Hepatocyte (in vitro differentiated cells): Measurements from ENCODE around the gene TBC1D8. TPM values are rescaled to one million over a fixed set of nuclear protein-coding genes. Genes with fewer than 3 reads are reported as not detected.
A peak's percentile ranks its signal among the peaks of the same experiment; 100 is the strongest.

Experiments used
- DNase-seq: peaks from one replicate; pipeline ENCODE4 v3.0.0-alpha.2; 2016; ENCODE audit warnings: low spot score
- H2AFZ ChIP-seq: fragments of 200-600 bp; sonication (generic); 2 replicates; pipeline ENCODE4 v1.6.0; 2016; ENCODE audit warnings: antibody characterized with exemption, mild to moderate bottlenecking
- H3K27ac ChIP-seq: fragments of 200-600 bp; sonication (generic); 2 replicates; pipeline ENCODE4 v1.5.1; 2016; ENCODE audit warnings: mild to moderate bottlenecking
- H3K27me3 ChIP-seq: fragments of 200-600 bp; sonication (generic); 2 replicates; pipeline ENCODE4 v1.6.1; 2016
- H3K36me3 ChIP-seq: fragments of 200-600 bp; sonication (generic); replicated peaks from 2 replicates; pipeline ENCODE4 v1.5.1; 2016; ENCODE audit warnings: low read depth; ENCODE audit not compliant: insufficient read depth
- H3K4me1 ChIP-seq: fragments of 200-600 bp; sonication (generic); 2 replicates; pipeline ENCODE4 v1.5.1; 2016; ENCODE audit warnings: mild to moderate bottlenecking, moderate library complexity; ENCODE audit not compliant: insufficient read depth
- H3K4me2 ChIP-seq: fragments of 200-600 bp; sonication (generic); 2 replicates; pipeline ENCODE4 v1.6.0; 2016
- H3K4me3 ChIP-seq: fragments of 200-600 bp; sonication (generic); 2 replicates; pipeline ENCODE4 v1.5.1; 2016; ENCODE audit warnings: mild to moderate bottlenecking
- H3K79me2 ChIP-seq: fragments of 200-600 bp; sonication (generic); 2 replicates; pipeline ENCODE4 v1.6.0; 2017; ENCODE audit warnings: mild to moderate bottlenecking
- H3K9me2 ChIP-seq: fragments of 200-600 bp; sonication (generic); replicated peaks from 2 replicates; pipeline ENCODE4 v1.6.0; 2017; ENCODE audit warnings: mild to moderate bottlenecking; ENCODE audit not compliant: insufficient read depth
- H3K9me3 ChIP-seq: fragments of 200-600 bp; sonication (generic); 2 replicates; pipeline ENCODE4 v1.5.1; 2016; ENCODE audit warnings: low read depth, mild to moderate bottlenecking
- H4K20me1 ChIP-seq: fragments of 200-600 bp; sonication (generic); 2 replicates; pipeline ENCODE4 v1.6.0; 2016; ENCODE audit warnings: mild to moderate bottlenecking; ENCODE audit not compliant: insufficient read depth, poor library complexity, severe bottlenecking
- EZH2 ChIP-seq: fragments of 200-600 bp; sonication (generic); IDR thresholded peaks from 2 replicates; pipeline ENCODE4 v1.6.1; 2016; ENCODE audit warnings: antibody characterized with exemption, mild to moderate bottlenecking, borderline replicate concordance
- EZH2phosphoT487 ChIP-seq: fragments of 200-600 bp; sonication (generic); IDR thresholded peaks from one replicate; pipeline ENCODE4 v1.6.1; 2018; ENCODE audit warnings: antibody characterized with exemption, mild to moderate bottlenecking, low read depth, moderate library complexity; ENCODE audit not compliant: unreplicated experiment, severe bottlenecking
- WGBS: methylation state at CpG from one replicate; pipeline ENCODE4 v1.1.6; 2016; ENCODE audit warnings: low lambda C conversion rate; ENCODE audit errors: missing lambda C conversion rate; 5-methylcytosine and 5-hydroxymethylcytosine counted together
- polyA plus RNA-seq: library from polyadenylated mRNA; unstranded; fragments of >200 nt; fragmentation: Nextera tagmentation; extraction: Ambion mirVana; gene quantifications from 2 replicates; pipeline ENCODE4 v1.2.1, GENCODE V29; 2016
- total RNA-seq: library from RNA; depleted of rRNA; stranded (reverse); fragments of >200 nt; gene quantifications from 2 replicates; pipeline ENCODE4 v1.2.3, GENCODE V29; 2014
- TF ChIP-seq, protein P1 (sequence below): fragments of 200-600 bp; sonication (generic); IDR thresholded peaks from 2 replicates; pipeline ENCODE4 v1.5.1; 2016; ENCODE audit warnings: antibody characterized with exemption, mild to moderate bottlenecking; ENCODE audit not compliant: poor library complexity

TBC1D8 gene
- total and polyA plus RNA-seq, 2 experiments from 2014 or later: 10.1 to 15.8 TPM

DNA sequence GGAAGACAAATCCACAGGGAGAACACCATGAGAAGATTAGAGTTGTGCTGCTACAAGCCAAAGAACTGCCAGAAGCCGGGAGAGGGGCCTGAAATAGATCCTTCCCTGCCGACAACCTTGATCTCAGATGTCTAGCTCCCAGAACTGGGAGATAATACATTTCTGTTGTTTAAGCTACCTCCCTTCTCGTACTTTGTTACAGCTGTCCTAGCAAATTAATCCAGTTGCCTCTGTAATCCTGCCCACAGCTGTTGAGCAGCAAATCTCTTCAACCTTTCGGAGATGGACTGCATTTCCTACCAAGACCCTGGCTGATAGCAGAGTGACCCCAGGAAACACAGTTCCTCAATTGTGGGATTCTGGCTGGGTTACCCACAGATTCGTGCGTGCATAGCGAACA, 2.6 kb upstream of the TBC1D8 start:
- Histone ChIP-seq H3K4me3 (no peak overlapping the region), H2AFZ (no peak overlapping the region), H3K79me2 (peaks cover 19% of the 10 kb centered on the region), H4K20me1 (no peaks in the 10 kb centered on the region), H3K36me3 (no peaks in the 10 kb centered on the region), H3K27me3 (no peaks in the 10 kb centered on the region), H3K4me1 (peaks cover 19% of the 10 kb centered on the region), H3K9me3 (no peaks in the 10 kb centered on the region), H3K4me2 (no peak overlapping the region), H3K9me2 (no peaks in the 10 kb centered on the region), H3K27ac (no peak overlapping the region)
- no peak for DNase-seq
- 82% methylated on average over 7 of the region's 7 CpGs for WGBS
- TF ChIP-seq EZH2: no peak
- TF ChIP-seq, protein P1, sequence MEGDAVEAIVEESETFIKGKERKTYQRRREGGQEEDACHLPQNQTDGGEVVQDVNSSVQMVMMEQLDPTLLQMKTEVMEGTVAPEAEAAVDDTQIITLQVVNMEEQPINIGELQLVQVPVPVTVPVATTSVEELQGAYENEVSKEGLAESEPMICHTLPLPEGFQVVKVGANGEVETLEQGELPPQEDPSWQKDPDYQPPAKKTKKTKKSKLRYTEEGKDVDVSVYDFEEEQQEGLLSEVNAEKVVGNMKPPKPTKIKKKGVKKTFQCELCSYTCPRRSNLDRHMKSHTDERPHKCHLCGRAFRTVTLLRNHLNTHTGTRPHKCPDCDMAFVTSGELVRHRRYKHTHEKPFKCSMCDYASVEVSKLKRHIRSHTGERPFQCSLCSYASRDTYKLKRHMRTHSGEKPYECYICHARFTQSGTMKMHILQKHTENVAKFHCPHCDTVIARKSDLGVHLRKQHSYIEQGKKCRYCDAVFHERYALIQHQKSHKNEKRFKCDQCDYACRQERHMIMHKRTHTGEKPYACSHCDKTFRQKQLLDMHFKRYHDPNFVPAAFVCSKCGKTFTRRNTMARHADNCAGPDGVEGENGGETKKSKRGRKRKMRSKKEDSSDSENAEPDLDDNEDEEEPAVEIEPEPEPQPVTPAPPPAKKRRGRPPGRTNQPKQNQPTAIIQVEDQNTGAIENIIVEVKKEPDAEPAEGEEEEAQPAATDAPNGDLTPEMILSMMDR: no peak
- TF ChIP-seq EZH2phosphoT487: no peak

DNA sequence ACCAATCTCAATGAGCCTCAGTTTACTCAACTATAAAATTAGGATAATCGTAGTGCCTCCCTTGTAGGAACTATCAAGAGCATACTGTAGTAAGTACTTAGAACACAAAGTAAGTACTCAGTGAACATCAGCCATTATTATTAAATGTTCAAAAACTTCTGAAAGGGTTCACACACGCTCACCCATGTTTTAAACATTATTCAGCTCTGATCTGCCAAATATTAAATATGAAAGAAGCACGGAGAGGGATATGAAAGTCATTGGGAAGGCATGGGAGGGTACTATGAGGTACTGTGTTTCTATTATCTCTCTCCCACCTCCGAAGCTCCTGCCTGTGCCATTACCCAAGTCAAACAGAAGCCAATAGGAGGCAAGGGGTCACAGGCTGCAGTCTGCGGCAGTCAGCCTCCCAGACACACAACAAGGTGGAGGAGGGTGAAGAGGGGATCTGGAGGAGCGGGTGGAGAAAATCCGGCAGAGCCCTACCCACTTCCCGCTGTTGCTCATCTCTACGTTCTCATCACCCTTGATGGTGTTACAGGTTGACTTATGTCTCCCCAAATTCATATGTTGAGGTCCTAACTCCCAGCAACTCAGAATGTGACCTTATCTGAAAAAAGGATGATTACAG, 2.0 kb upstream of the TBC1D8 start:
- 73% methylated on average over 9 of the region's 9 CpGs for WGBS
- no peaks in the 10 kb centered on the region for H3K9me3 ChIP-seq
- no peaks in the 10 kb centered on the region for H3K27me3 ChIP-seq
- no peak overlapping the region for H3K4me2 ChIP-seq
- no peak overlapping the region for H3K27ac ChIP-seq
- no peaks in the 10 kb centered on the region for H4K20me1 ChIP-seq
- H3K9me2 ChIP-seq: no peaks in the 10 kb centered on the region
- H3K4me3 ChIP-seq: no peak overlapping the region
- no peaks in the 10 kb centered on the region for H3K36me3 ChIP-seq
- H3K4me1 ChIP-seq: peaks cover 19% of the 10 kb centered on the region
- peaks cover 25% of the 10 kb centered on the region for H3K79me2 ChIP-seq
- no peak for DNase-seq
- no peak for TF ChIP-seq EZH2
- no peak for TF ChIP-seq EZH2phosphoT487
- TF ChIP-seq, protein P1: no peak
- no peak overlapping the region for H2AFZ ChIP-seq

DNA sequence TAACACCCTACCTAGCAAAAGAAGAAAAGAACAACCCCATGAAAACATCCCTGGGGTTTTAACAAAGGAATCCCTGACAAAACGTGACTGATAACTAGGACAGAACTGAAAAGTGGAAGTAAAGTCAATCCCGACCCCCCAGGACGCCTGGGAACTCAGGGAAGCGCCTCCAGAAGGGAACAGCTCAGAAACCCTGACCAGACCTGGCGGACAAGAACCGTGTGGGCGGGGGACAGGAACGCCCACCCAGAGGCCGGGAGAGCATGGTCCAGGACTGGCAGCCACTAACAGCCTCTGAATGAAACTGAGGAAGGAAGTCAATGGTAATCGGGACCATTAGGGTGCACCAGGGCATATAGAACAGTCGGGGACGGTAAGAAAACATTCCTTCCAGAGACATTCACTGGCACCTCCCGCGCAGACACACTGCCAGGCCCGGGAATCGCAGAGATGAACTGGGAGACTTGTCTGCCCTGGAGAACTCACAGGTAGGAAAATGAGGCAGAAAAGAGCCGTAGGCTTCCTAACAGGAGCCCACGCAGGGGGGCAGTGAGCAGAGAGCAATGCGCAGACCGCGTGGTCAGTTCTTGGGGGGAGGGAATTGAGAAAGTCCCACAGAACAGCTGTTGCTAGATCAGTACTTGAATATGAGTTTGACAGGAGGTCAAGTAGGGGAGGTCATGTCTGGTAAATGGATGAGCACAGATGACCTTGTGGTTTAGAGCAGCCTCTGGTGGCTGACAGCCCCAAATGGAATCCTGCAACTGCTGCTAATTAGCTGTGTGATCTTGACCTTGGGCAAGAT, 1.3 kb upstream of the TBC1D8 start:
- peaks cover 19% of the 10 kb centered on the region for H3K4me1 ChIP-seq
- peak overlapping the region; percentile 86 for H3K4me3 ChIP-seq
- peak overlapping the region; percentile 76 for H2AFZ ChIP-seq
- H3K36me3 ChIP-seq: no peaks in the 10 kb centered on the region
- 16% methylated on average over 21 of the region's 21 CpGs for WGBS
- no peaks in the 10 kb centered on the region for H3K9me2 ChIP-seq
- H3K9me3 ChIP-seq: no peaks in the 10 kb centered on the region
- peak; percentile 63 for DNase-seq
- H3K27me3 ChIP-seq: no peaks in the 10 kb centered on the region
- H3K79me2 ChIP-seq: peaks cover 32% of the 10 kb centered on the region
- peak overlapping the region; percentile 75 for H3K27ac ChIP-seq
- H4K20me1 ChIP-seq: no peaks in the 10 kb centered on the region
- H3K4me2 ChIP-seq: peak overlapping the region; percentile 94
- TF ChIP-seq, protein P1: peak; percentile 69
- no peak for TF ChIP-seq EZH2
- no peak for TF ChIP-seq EZH2phosphoT487
